Activated CD4-positive, alpha-beta T cell treated with anti-CD3 and anti-CD28 coated beads for 36 hours (primary cell): Measurements from ENCODE around the gene ELAVL1. TPM values are rescaled to one million over a fixed set of nuclear protein-coding genes. Genes with fewer than 3 reads are reported as not detected.
A peak's percentile ranks its signal among the peaks of the same experiment; 100 is the strongest.

Experiments
- ATAC-seq: fragments of 200-7000 bp; cut with Tn5 transposase; one replicate; pipeline ENCODE4 v1.10.0; 2021; ENCODE audit warnings: mild to moderate bottlenecking, moderate library complexity
- CTCF ChIA-PET: fragments of 350-600 bp; sonication (Branson Sonifier 250); formaldehyde crosslinking; loops from one replicate; lab custom pipeline; 2021; ENCODE audit warnings: antibody characterized with exemption; lab: Charles Lee
- POLR2A ChIA-PET: fragments of 350-600 bp; sonication (Branson Sonifier 250); formaldehyde crosslinking; loops from one replicate; lab custom pipeline; 2021; ENCODE audit warnings: antibody characterized with exemption, inconsistent platforms; lab: Charles Lee
- DNase-seq: peaks from one replicate; pipeline ENCODE4 v3.0.0-alpha.2; 2020
- H3K27ac Mint-ChIP-seq: one replicate; pipeline ENCODE4 v1.8.0; 2021; ENCODE audit warnings: mixed read lengths
- H3K27me3 Mint-ChIP-seq: one replicate; pipeline ENCODE4 v1.8.0; 2021; ENCODE audit warnings: mixed read lengths
- H3K36me3 Mint-ChIP-seq: one replicate; pipeline ENCODE4 v1.8.0; 2021; ENCODE audit warnings: low read depth, mixed read lengths
- H3K4me1 Mint-ChIP-seq: one replicate; pipeline ENCODE4 v1.8.0; 2021; ENCODE audit warnings: mixed read lengths
- H3K4me3 Mint-ChIP-seq: one replicate; pipeline ENCODE4 v1.8.0; 2021; ENCODE audit warnings: mild to moderate bottlenecking, moderate library complexity, mixed read lengths
- H3K9me3 Mint-ChIP-seq: one replicate; pipeline ENCODE4 v1.8.0; 2021; ENCODE audit warnings: low read depth, mixed read lengths
- intact Hi-C, 2 experiments: fragments of 100-400 bp; cut with DNase I in 1 of 2; cut with micrococcal nuclease in 1 of 2; formaldehyde crosslinking; loops; one replicate each; pipeline versions ENCODE4 v1.14.2 to v1.15.1; 2022 to 2024; cut with DNase I, micrococcal nuclease
- total RNA-seq, 2 experiments: library from RNA; stranded (reverse); gene quantifications; one replicate each; pipeline ENCODE4 v1.2.3, GENCODE V29; 2021

The ELAVL1 gene
- total RNA-seq, 2 experiments from 2014 or later, result 149 to 184 TPM

DNA sequence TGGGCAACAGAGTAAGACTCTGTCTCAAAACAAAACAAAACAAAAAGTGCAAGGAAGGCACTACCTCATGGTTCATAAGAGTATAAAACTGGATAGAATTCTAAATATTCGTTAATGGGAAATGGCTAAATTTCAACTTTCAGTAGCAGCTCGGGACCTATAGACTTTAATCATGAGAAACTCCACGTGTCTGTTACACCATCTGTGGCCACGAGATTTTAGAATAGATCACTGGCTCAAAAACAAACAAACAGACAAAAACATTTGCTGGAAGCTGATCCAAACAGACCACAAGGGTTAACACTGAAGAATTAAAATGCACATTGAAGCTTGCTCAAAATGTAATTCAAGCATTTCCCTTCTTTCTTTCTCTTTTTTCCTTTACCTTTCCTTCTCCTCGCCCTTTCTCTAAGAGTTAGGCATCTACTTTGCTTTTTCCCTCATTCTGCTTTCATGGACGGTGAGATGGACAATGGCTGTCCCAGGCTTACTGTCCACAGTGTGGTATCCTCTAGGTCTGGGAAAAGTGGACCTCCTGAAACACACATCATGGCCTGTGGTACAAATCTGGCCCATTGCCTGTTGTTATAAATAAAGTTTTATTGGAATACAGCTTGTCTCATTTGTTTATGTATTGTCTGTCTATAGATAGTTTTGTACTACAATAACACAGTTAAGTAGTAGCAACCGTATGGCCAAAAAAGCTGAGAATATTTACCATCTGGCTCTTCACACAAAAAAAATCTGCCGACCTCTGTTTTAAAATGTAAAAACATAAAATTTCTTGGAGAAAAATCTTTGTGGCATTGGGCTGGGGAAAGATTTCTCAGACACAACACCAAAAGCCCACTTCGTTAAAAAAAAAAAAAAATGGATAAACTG, 10.3 kb downstream of the ELAVL1 start:
- ATAC-seq, result no peak
- intact Hi-C loops, result no loop called here
- ChIA-PET CTCF (interaction anchor here (0.6 to 1.4 kb wide), 6 partner anchors 29 to 345 kb away, joined by 3 to 6 read pairs (median 3); no protein-coding TSS in a partner anchor), POLR2A (no interaction called here)
- H3K4me1 Mint-ChIP-seq, result peaks cover 41% of the 10 kb centered on the region
- no peak overlapping the region for H3K4me3 Mint-ChIP-seq
- H3K36me3 Mint-ChIP-seq, result peaks cover 18% of the 10 kb centered on the region
- H3K9me3 Mint-ChIP-seq, result no peaks in the 10 kb centered on the region
- DNase-seq, result no peak
- peak overlapping the region; percentile 60 for H3K27ac Mint-ChIP-seq
- no peaks in the 10 kb centered on the region for H3K27me3 Mint-ChIP-seq

DNA sequence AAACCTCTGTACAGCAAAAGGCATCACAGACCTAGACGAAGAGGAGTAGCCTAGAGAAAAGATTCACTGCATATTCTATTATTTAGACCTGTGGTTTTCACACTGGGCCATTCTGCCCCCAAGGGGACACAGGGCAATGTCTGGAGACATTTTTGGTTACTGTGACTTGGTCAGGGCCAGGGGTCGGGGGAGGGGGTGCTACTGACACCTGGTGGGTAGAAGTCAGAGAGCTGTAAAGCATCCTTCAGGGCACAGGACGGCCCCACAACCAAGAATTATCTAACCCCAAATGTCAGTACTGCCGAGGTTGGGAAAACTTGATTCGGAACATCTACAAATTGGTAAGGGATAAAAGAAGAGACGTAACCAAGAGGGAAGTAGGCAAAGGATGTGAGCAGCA, 11.3 kb downstream of the ELAVL1 start:
- no peak for ATAC-seq
- intact Hi-C loops, result no loop called here
- CTCF ChIA-PET, result interaction anchor here (1.4 kb wide), 1 partner anchor 50 kb away, joined by 4 read pairs; no protein-coding TSS in a partner anchor
- no peak for DNase-seq
- Mint-ChIP-seq H3K27me3 (no peaks in the 10 kb centered on the region), H3K4me1 (peaks cover 36% of the 10 kb centered on the region), H3K27ac (no peak overlapping the region), H3K36me3 (peaks cover 13% of the 10 kb centered on the region), H3K4me3 (no peak overlapping the region), H3K9me3 (no peaks in the 10 kb centered on the region)
- POLR2A ChIA-PET, result no interaction called here

DNA sequence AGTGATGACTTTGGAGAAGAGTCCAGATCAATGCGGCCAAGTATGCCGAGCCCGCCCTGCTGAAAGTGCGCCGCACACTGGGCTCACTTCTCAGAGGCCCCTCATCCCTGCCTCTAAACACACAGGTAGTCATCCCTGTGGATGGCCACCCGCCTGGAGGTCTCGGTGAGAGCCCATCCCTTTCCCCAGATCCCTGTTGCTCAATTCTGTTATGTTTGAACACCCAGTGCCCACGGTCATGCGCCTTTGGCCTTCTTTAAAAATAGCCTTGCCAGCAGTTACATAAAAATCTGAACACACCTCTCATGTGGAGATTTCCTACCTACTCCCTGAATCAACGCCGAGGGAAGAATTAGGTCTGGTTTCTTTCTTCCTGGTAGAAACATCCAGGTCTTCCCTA, 11.9 kb downstream of the ELAVL1 start:
- POLR2A ChIA-PET, result no interaction called here

DNA sequence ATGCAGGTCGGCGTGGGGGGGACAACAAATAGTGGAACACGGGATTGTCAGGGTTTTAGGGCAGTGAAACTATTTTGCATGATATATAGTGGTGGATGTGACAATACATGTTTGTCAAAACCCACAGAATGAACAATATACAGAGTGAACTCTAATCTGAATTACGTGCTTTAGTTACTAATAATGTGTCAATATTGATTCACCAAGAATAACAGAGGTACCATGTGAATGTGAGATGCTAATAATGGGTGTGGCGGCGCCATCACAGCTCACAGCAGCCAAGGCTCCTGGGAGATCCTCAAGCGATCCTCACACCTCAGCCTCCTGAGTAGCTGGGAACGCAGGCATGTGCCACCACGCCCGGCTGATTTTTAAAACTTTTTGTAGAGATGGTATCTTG, 12.9 kb downstream of the ELAVL1 start:
- Mint-ChIP-seq H3K9me3 (no peaks in the 10 kb centered on the region), H3K27me3 (no peaks in the 10 kb centered on the region), H3K27ac (no peak overlapping the region), H3K4me1 (peaks cover 32% of the 10 kb centered on the region), H3K4me3 (no peak overlapping the region), H3K36me3 (peaks cover 23% of the 10 kb centered on the region)
- no peak for ATAC-seq
- ChIA-PET CTCF (no interaction called here), POLR2A (no interaction called here)
- DNase-seq, result no peak
- intact Hi-C loops, result no loop called here

More for the DNA sequence above, 11.9 kb downstream of the ELAVL1 start:
- H3K27me3 Mint-ChIP-seq, result no peaks in the 10 kb centered on the region
- H3K36me3 Mint-ChIP-seq, result peaks cover 17% of the 10 kb centered on the region
- no peaks in the 10 kb centered on the region for H3K9me3 Mint-ChIP-seq
- no peak overlapping the region for H3K27ac Mint-ChIP-seq
- intact Hi-C loops, result no loop called here
- ATAC-seq, result no peak
- peaks cover 36% of the 10 kb centered on the region for H3K4me1 Mint-ChIP-seq
- no peak overlapping the region for H3K4me3 Mint-ChIP-seq
- no peak for DNase-seq
- CTCF ChIA-PET, result no interaction called here

DNA sequence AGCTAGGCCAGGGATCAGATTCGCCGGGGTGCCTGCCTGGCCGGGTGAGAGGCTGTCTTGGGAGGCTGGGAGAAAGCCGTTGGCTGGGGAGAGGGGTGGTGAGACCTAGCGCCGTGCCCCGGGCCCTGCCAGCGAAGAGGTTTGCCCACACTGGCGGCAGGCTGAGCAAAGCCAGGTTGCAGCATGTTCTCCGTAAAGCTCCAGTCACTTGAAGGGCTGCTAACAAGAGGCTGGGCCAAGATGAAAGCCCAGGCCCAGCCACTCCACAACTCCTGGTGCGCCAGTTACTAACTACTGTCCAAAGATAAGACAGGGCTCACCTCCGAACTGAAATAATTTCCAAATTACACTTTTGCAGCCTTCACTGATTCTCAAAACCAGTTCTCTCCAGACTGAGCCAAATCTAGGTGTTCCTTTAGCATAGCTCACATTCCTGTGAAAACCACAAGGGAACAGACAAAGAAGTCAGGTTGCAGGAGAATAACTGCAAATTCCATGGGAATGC, 16.3 kb downstream of the ELAVL1 start:
- intact Hi-C loops, result no loop called here
- POLR2A ChIA-PET, result no interaction called here

DNA sequence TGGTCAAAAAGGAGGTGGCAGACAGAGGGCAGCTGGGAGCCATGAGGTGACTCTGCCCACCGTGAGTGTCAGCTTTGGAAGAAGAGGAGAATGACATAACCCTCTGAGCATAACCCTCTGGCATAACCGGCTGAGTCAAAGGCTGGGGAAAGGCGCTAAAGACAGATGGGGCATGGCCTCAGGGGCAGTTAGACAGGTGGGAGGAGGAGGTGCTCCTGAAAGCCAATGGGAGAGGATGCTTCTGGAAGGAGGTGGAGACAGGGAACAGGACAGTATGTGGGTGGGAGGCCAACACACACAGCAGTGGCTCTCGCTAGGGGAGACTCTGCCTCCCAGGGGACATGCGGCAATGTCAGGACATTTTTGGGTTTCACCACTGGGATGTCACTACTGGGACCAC, 17.1 kb downstream of the ELAVL1 start:
- ATAC-seq (no peak), DNase-seq (no peak)
- ChIA-PET CTCF (interaction anchor here (0.6 to 0.7 kb wide), 2 partner anchors 14 to 15 kb away, joined by 3 read pairs; no protein-coding TSS in a partner anchor), POLR2A (no interaction called here)
- H3K27me3 Mint-ChIP-seq, result no peaks in the 10 kb centered on the region
- H3K9me3 Mint-ChIP-seq, result no peaks in the 10 kb centered on the region
- no peak overlapping the region for H3K27ac Mint-ChIP-seq
- H3K4me3 Mint-ChIP-seq, result no peak overlapping the region
- H3K36me3 Mint-ChIP-seq, result peaks cover 31% of the 10 kb centered on the region
- intact Hi-C loops, result no loop called here
- H3K4me1 Mint-ChIP-seq, result no peaks in the 10 kb centered on the region

More for the DNA sequence above, 16.3 kb downstream of the ELAVL1 start:
- Mint-ChIP-seq H3K9me3 (no peaks in the 10 kb centered on the region), H3K27ac (no peak overlapping the region), H3K4me1 (peaks cover 4% of the 10 kb centered on the region), H3K27me3 (no peaks in the 10 kb centered on the region), H3K36me3 (peaks cover 34% of the 10 kb centered on the region), H3K4me3 (no peak overlapping the region)
- CTCF ChIA-PET, result interaction anchor here (1.0 kb wide), 1 partner anchor 30 kb away, joined by 3 read pairs; no protein-coding TSS in a partner anchor
- ATAC-seq (no peak), DNase-seq (no peak)

DNA sequence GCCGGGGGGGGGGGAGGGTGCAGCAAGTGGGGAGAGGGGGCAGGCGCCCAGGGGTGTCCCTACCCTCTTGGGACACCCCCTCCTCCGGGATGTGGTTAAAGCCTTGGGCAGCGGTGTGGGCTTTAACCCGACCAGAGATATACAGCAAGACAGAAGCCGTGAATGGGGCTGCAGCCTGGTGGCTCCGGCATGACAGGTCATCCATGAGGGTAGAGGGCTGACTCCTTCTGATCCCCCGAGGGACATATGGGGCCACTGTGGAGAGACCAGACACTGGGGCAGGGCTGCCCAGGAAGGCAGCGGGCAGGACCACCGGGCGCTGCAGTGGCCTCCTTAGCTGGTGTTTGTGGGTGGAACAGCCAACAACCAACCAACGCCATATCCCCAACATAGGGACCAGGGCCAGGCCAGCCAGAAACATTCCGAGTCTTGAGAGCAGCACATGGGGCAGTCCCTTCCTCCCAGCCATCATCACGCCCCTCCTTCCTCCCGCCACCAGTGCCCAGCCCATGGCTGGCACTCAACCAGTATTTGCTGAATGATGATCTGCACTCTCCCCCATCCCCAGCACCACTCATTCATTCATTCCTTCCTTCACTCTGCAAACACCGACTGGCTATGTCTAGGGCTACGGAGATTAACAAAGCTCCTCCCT, 18.2 kb downstream of the ELAVL1 start:
- no peak overlapping the region for H3K4me3 Mint-ChIP-seq
- no peak for DNase-seq
- CTCF ChIA-PET, result no interaction called here
- intact Hi-C loops, result no loop called here
- no peaks in the 10 kb centered on the region for H3K27me3 Mint-ChIP-seq
- no peak for ATAC-seq
- H3K27ac Mint-ChIP-seq, result no peak overlapping the region
- no peaks in the 10 kb centered on the region for H3K4me1 Mint-ChIP-seq
- H3K36me3 Mint-ChIP-seq, result peaks cover 40% of the 10 kb centered on the region
- POLR2A ChIA-PET, result no interaction called here
- H3K9me3 Mint-ChIP-seq, result no peaks in the 10 kb centered on the region

DNA sequence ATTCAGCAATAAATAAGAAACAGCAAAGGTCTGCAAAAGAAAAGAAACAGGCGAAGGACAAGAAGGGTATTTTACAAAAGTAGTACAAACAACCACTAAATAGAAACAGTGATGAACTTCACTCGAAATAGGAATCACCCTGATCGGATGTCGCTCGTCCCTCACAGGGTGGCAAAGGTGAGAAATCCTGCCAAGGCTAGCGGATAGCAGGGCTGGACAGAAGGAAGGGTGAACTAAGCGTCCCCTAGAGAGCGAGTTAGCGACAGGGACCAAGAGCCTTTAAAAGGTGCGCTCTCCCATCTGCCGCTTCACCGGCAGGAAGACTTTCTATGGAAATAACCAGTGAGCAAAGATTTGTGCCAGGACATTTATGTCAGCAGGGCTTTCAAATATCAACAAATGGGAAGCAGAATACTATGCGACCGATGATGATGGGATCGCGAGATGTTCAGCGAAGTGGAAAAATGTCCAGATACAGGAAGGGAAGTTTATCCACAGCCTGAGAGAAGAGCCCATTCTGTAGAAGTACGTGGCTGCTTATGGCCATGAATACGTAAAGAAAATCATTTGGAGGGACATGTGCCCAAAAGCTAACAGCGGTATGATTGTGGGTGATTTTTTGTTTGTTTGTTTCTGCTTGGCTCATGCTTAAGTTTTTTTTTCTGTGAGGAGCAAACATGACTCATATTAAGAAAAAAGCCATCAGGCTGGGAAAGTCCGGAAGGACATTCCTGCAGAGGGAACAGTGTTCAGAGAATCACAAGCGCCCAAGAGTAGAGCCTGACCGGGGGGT, 18.9 kb downstream of the ELAVL1 start:
- no peak for DNase-seq
- Mint-ChIP-seq H3K36me3 (peaks cover 41% of the 10 kb centered on the region), H3K4me1 (no peaks in the 10 kb centered on the region), H3K4me3 (no peak overlapping the region), H3K27me3 (no peaks in the 10 kb centered on the region), H3K9me3 (no peaks in the 10 kb centered on the region), H3K27ac (no peak overlapping the region)
- CTCF ChIA-PET, result interaction anchor here (0.6 kb wide), 1 partner anchor 113 kb away, joined by 4 read pairs; no protein-coding TSS in a partner anchor
- no peak for ATAC-seq
- POLR2A ChIA-PET, result no interaction called here
- intact Hi-C loops, result no loop called here

DNA sequence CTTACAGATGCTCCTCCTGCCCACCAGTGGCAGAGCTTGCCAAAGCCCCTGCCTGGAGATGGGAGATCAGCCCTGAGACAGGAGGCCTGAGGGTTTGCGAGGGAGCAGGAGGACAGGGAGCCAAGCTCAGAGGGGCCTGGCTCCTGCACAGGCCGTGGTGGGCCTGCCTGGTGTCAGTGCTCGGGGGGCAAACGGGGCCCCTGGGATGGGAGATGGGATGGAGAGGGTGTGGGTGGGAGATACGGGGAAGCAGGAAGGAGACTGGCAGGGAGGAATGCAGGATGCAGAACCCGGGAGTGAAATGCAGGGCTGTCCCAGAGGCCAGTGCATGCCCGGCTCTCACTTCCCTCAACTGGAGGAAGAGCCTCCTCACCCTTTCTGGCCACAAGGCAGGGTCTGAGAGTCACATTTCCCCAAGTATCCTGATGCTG, 19.9 kb downstream of the ELAVL1 start:
- DNase-seq (no peak), ATAC-seq (no peak)
- Mint-ChIP-seq H3K36me3 (peaks cover 39% of the 10 kb centered on the region), H3K27ac (no peak overlapping the region), H3K27me3 (no peaks in the 10 kb centered on the region), H3K4me1 (no peaks in the 10 kb centered on the region), H3K9me3 (no peaks in the 10 kb centered on the region), H3K4me3 (no peak overlapping the region)
- intact Hi-C loops, result no loop called here
- ChIA-PET POLR2A (no interaction called here), CTCF (no interaction called here)

DNA sequence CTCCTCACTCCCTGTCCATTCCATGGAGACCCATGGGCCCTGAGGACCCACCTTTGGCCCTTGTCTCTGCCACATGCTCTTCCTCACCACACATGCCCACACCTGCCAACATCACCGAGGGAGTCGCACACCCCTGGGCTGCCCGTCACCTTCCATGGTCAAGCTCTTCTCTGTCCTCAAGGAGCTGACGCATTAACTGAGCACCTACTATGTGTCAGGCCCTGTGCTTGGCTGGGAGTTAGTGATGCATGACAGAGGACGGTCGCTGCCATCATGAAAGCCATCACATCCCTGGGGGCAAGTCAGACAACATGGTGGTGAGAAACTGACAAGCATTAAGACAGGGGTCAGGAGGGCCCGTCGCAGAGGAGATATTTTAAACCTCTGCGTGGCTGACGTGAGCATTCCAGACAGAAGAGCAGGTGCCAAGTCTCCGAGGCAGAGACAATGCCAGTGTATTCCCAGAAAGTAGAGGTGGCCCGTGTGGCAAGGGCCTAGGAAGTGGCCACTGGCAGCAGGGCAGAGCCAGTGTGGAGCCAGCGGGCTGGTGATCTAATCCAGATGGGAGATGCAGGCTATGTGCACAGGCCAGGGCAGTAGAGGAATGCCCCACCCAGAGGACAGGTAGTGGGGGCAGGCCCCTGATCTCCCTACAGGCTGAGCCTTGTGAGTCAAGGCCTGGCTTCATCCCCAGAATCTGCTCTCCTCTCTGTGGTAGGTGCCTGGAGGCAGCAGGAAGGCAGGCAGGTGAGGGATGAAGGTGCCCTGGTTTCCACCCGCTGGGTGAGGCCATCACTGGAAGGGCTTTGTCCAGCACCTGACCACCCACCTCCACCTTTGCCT, 21.2 kb downstream of the ELAVL1 start:
- Mint-ChIP-seq H3K27me3 (no peaks in the 10 kb centered on the region), H3K27ac (no peak overlapping the region), H3K36me3 (peaks cover 43% of the 10 kb centered on the region), H3K4me1 (no peaks in the 10 kb centered on the region), H3K4me3 (no peak overlapping the region), H3K9me3 (no peaks in the 10 kb centered on the region)
- ChIA-PET CTCF (no interaction called here), POLR2A (no interaction called here)
- intact Hi-C loops, result no loop called here
- ATAC-seq (no peak), DNase-seq (no peak)
